Hepatocyte (in vitro differentiated cells): ENCODE measurements around the gene DZIP1L. TPM values are rescaled to one million over a fixed set of nuclear protein-coding genes. Genes with fewer than 3 reads are reported as not detected.

Experiments used
- DNase-seq: peaks from one replicate; pipeline ENCODE4 v3.0.0-alpha.2; 2016; ENCODE audit warnings: low spot score
- H2AFZ ChIP-seq: fragments of 200-600 bp; sonication (generic); 2 replicates; pipeline ENCODE4 v1.6.0; 2016; ENCODE audit warnings: antibody characterized with exemption, mild to moderate bottlenecking
- H3K27ac ChIP-seq: fragments of 200-600 bp; sonication (generic); 2 replicates; pipeline ENCODE4 v1.5.1; 2016; ENCODE audit warnings: mild to moderate bottlenecking
- H3K27me3 ChIP-seq: fragments of 200-600 bp; sonication (generic); 2 replicates; pipeline ENCODE4 v1.6.1; 2016
- H3K36me3 ChIP-seq: fragments of 200-600 bp; sonication (generic); replicated peaks from 2 replicates; pipeline ENCODE4 v1.5.1; 2016; ENCODE audit warnings: low read depth; ENCODE audit not compliant: insufficient read depth
- H3K4me1 ChIP-seq: fragments of 200-600 bp; sonication (generic); 2 replicates; pipeline ENCODE4 v1.5.1; 2016; ENCODE audit warnings: mild to moderate bottlenecking, moderate library complexity; ENCODE audit not compliant: insufficient read depth
- H3K4me2 ChIP-seq: fragments of 200-600 bp; sonication (generic); 2 replicates; pipeline ENCODE4 v1.6.0; 2016
- H3K4me3 ChIP-seq: fragments of 200-600 bp; sonication (generic); 2 replicates; pipeline ENCODE4 v1.5.1; 2016; ENCODE audit warnings: mild to moderate bottlenecking
- H3K79me2 ChIP-seq: fragments of 200-600 bp; sonication (generic); 2 replicates; pipeline ENCODE4 v1.6.0; 2017; ENCODE audit warnings: mild to moderate bottlenecking
- H3K9me2 ChIP-seq: fragments of 200-600 bp; sonication (generic); replicated peaks from 2 replicates; pipeline ENCODE4 v1.6.0; 2017; ENCODE audit warnings: mild to moderate bottlenecking; ENCODE audit not compliant: insufficient read depth
- H3K9me3 ChIP-seq: fragments of 200-600 bp; sonication (generic); 2 replicates; pipeline ENCODE4 v1.5.1; 2016; ENCODE audit warnings: low read depth, mild to moderate bottlenecking
- H4K20me1 ChIP-seq: fragments of 200-600 bp; sonication (generic); 2 replicates; pipeline ENCODE4 v1.6.0; 2016; ENCODE audit warnings: mild to moderate bottlenecking; ENCODE audit not compliant: insufficient read depth, poor library complexity, severe bottlenecking
- CTCF ChIP-seq: fragments of 200-600 bp; sonication (generic); IDR thresholded peaks from 2 replicates; pipeline ENCODE4 v1.5.1; 2016; ENCODE audit warnings: antibody characterized with exemption, mild to moderate bottlenecking; ENCODE audit not compliant: poor library complexity
- EZH2 ChIP-seq: fragments of 200-600 bp; sonication (generic); IDR thresholded peaks from 2 replicates; pipeline ENCODE4 v1.6.1; 2016; ENCODE audit warnings: antibody characterized with exemption, mild to moderate bottlenecking, borderline replicate concordance
- EZH2phosphoT487 ChIP-seq: fragments of 200-600 bp; sonication (generic); IDR thresholded peaks from one replicate; pipeline ENCODE4 v1.6.1; 2018; ENCODE audit warnings: antibody characterized with exemption, mild to moderate bottlenecking, low read depth, moderate library complexity; ENCODE audit not compliant: unreplicated experiment, severe bottlenecking
- WGBS: methylation state at CpG from one replicate; pipeline ENCODE4 v1.1.6; 2016; ENCODE audit warnings: low lambda C conversion rate; ENCODE audit errors: missing lambda C conversion rate; 5-methylcytosine and 5-hydroxymethylcytosine counted together
- polyA plus RNA-seq: library from polyadenylated mRNA; unstranded; fragments of >200 nt; fragmentation: Nextera tagmentation; extraction: Ambion mirVana; gene quantifications from 2 replicates; pipeline ENCODE4 v1.2.1, GENCODE V29; 2016
- total RNA-seq: library from RNA; depleted of rRNA; stranded (reverse); fragments of >200 nt; gene quantifications from 2 replicates; pipeline ENCODE4 v1.2.3, GENCODE V29; 2014

Gene DZIP1L
- total and polyA plus RNA-seq, 2 experiments from 2014 or later: 4.0 to 7.5 TPM

DNA sequence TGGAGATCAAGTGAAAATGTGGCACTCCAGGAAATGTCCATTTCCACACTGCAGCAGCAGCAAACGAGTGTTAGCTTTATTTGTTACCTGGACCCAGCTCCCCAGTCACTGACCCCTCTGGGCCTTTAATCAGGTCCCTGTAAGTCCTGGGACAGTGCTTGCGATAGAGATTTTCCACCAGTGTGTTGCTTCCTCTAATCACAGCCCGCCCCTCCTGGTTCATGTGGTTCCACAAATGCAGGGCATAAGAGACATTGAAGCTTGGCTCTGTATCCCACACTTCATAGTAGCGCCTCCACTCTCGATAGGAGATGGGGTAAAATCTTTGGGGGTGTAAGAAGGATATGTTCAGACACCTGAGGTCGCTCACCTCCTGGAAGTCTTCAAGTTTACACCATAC lies 8.8 kb upstream of the DZIP1L start:
- TF ChIP-seq EZH2phosphoT487 (no peak), EZH2 (no peak), CTCF (no peak)
- WGBS: 98% methylated on average over 6 of the region's 6 CpGs
- H3K4me2 ChIP-seq: no peak overlapping the region

GRCh38 chr3:138119423-138119766 lies 4.0 kb upstream of the DZIP1L start:
- no peaks in the 10 kb centered on the region for H3K36me3 ChIP-seq
- peaks cover 1% of the 10 kb centered on the region for H3K4me1 ChIP-seq
- no peak overlapping the region for H2AFZ ChIP-seq
- H3K27me3 ChIP-seq: no peaks in the 10 kb centered on the region
- 84% methylated on average over 4 of the region's 4 CpGs for WGBS
- H3K9me3 ChIP-seq: no peaks in the 10 kb centered on the region
- no peaks in the 10 kb centered on the region for H3K9me2 ChIP-seq
- no peak overlapping the region for H3K27ac ChIP-seq
- no peak for TF ChIP-seq EZH2phosphoT487
- TF ChIP-seq CTCF: no peak
- TF ChIP-seq EZH2: no peak
- DNase-seq: no peak
- H4K20me1 ChIP-seq: no peaks in the 10 kb centered on the region
- H3K79me2 ChIP-seq: no peaks in the 10 kb centered on the region
- H3K4me3 ChIP-seq: no peak overlapping the region
- no peak overlapping the region for H3K4me2 ChIP-seq

More for the DNA sequence above, 8.8 kb upstream of the DZIP1L start:
- no peaks in the 10 kb centered on the region for H3K79me2 ChIP-seq
- DNase-seq: no peak
- H3K9me2 ChIP-seq: no peaks in the 10 kb centered on the region
- no peak overlapping the region for H3K4me3 ChIP-seq
- H3K36me3 ChIP-seq: no peaks in the 10 kb centered on the region
- H3K9me3 ChIP-seq: no peaks in the 10 kb centered on the region
- no peak overlapping the region for H2AFZ ChIP-seq
- no peak overlapping the region for H3K27ac ChIP-seq
- H3K27me3 ChIP-seq: no peaks in the 10 kb centered on the region
- H4K20me1 ChIP-seq: no peaks in the 10 kb centered on the region
- H3K4me1 ChIP-seq: peaks cover 7% of the 10 kb centered on the region

DNA sequence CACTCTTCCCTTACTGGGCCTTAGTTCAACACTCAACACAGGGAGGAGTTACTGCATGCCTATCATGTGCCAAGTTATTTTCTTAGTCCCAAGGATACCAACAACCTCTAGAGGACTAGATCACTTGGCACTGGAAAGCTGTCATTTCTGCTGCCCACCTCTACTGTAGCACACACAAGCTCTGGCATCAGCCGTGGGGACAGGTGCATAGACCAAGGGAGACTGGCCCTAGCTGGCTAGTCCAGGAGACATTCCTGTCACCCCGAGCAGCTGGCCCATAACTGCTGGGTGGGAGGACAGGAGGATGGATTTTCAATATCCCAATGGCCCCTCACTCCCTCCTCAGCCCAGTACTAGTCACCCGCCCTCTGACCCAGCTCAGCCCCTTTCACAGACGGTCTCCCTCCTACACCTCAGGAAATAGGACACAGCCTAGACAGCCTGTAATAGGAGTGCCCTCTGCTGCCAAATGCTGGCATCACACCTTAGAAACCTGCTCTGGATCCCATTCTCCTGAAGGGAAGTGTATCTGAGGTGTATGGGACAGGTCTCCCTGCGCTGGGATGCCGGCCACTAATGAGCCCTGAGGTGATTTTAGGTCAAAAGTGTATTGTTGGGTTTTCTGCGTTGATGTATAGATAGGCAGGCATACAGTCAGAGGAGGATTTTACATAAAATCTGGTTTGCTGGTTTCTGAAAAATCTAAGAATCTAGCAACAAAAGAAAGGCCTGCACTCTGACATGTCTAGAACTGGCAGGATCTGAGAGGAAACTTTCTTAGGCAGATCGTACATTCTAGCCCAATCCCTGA lies 3.4 kb upstream of the DZIP1L start:
- Histone ChIP-seq H3K9me3 (no peaks in the 10 kb centered on the region), H4K20me1 (no peaks in the 10 kb centered on the region), H3K9me2 (no peaks in the 10 kb centered on the region), H2AFZ (no peak overlapping the region), H3K79me2 (peaks cover 4% of the 10 kb centered on the region), H3K4me1 (peaks cover 7% of the 10 kb centered on the region), H3K27me3 (no peaks in the 10 kb centered on the region), H3K27ac (no peak overlapping the region), H3K4me2 (no peak overlapping the region), H3K4me3 (no peak overlapping the region), H3K36me3 (no peaks in the 10 kb centered on the region)
- TF ChIP-seq EZH2phosphoT487 (no peak), CTCF (peak; percentile 80), EZH2 (no peak)
- 41% methylated on average over 8 of the region's 8 CpGs for WGBS
- DNase-seq: peak; percentile 83
